ENCODE measurements around the gene PRLH. TPM values are rescaled to one million over a fixed set of nuclear protein-coding genes. Genes with fewer than 3 reads are reported as not detected.
A peak's percentile ranks its signal among the peaks of the same experiment; 100 is the strongest.

Gene PRLH
- total and polyA plus RNA-seq, 12 donors = not detected

DNA sequence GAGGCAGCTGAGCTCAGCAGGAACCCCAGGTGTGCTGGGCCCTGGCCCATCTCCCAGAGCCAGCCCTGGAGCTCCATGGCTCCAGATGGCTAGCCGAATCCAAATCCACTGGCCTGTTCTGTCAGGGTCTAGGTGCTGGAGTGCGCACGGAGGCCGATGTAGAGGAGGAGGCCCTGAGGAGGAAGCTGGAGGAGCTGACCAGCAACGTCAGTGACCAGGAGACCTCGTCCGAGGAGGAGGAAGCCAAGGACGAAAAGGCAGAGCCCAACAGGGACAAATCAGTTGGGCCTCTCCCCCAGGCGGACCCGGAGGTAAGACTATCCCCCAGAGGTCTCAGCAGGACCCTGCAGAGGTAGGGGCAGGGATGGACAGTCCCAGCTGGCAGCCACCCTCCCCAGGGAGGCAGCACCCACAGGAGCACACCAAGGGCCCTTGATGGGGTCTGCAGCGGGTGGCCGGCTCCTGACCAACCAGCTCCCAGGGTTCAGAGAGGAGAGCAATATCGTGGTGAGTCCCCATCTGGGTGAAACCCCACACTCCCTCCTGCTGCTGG is 26.1 kb upstream of the PRLH start:
- intact Hi-C loops (cut with DNase I) = no loop called here
- Histone ChIP-seq H3K36me3 (replicated peaks in 1 of 2) (no peaks in the 10 kb centered on the region), H3K27ac (no peak overlapping the region), H3K4me3 (no peak overlapping the region), H3K4me1 (replicated peaks in 1 of 2) (peaks cover 0 to 3% of the 10 kb centered on the region in 2 donors), H3K27me3 (no peaks in the 10 kb centered on the region), H3K9me3 (replicated peaks in 1 of 3) (no peaks in the 10 kb centered on the region)
- no peak for DNase-seq
- no peak for TF ChIP-seq POLR2A (IDR thresholded peaks at IDR 0.05)
- TF ChIP-seq, protein P1, sequence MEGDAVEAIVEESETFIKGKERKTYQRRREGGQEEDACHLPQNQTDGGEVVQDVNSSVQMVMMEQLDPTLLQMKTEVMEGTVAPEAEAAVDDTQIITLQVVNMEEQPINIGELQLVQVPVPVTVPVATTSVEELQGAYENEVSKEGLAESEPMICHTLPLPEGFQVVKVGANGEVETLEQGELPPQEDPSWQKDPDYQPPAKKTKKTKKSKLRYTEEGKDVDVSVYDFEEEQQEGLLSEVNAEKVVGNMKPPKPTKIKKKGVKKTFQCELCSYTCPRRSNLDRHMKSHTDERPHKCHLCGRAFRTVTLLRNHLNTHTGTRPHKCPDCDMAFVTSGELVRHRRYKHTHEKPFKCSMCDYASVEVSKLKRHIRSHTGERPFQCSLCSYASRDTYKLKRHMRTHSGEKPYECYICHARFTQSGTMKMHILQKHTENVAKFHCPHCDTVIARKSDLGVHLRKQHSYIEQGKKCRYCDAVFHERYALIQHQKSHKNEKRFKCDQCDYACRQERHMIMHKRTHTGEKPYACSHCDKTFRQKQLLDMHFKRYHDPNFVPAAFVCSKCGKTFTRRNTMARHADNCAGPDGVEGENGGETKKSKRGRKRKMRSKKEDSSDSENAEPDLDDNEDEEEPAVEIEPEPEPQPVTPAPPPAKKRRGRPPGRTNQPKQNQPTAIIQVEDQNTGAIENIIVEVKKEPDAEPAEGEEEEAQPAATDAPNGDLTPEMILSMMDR (IDR thresholded peaks at IDR 0.05) = no peak
- WGBS, 4 donors = 86 to 96% (median 89%) methylated on average over 4 to 13 of the region's 13 CpGs

DNA sequence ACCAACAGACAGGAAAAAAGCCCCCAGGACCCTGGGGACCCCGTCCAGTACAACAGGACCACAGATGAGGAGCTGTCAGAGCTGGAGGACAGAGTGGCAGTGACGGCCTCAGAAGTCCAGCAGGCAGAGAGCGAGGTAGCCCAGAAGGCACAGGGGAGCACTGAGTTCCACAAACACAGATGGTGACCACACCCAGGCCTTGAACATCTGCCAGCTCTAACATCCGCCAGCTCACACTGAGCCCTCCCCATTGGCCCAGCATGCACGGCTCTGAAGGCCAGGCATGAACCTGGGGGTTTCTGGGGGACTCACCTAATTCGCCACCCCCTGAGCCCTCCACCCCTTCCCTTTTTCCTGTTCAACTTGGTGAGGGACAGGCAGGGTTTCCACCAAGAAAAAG is 25.6 kb upstream of the PRLH start:
- H3K27me3 ChIP-seq = no peaks in the 10 kb centered on the region
- H3K4me3 ChIP-seq = no peak overlapping the region
- DNase-seq = peak in 6 of 7 donors; percentile 33 to 60 (median 44)
- WGBS, 4 donors = 34 to 59% (median 48%) methylated on average over 5 to 6 of the region's 6 CpGs
- intact Hi-C loops (cut with DNase I) = no loop called here
- no peak overlapping the region for H3K27ac ChIP-seq
- peaks cover 0 to 3% of the 10 kb centered on the region in 2 donors for H3K4me1 ChIP-seq (replicated peaks in 1 of 2)
- TF ChIP-seq, protein P1 (IDR thresholded peaks at IDR 0.05) = no peak
- TF ChIP-seq POLR2A (IDR thresholded peaks at IDR 0.05) = no peak
- no peaks in the 10 kb centered on the region for H3K9me3 ChIP-seq (replicated peaks in 1 of 3)
- no peaks in the 10 kb centered on the region for H3K36me3 ChIP-seq (replicated peaks in 1 of 2)

DNA sequence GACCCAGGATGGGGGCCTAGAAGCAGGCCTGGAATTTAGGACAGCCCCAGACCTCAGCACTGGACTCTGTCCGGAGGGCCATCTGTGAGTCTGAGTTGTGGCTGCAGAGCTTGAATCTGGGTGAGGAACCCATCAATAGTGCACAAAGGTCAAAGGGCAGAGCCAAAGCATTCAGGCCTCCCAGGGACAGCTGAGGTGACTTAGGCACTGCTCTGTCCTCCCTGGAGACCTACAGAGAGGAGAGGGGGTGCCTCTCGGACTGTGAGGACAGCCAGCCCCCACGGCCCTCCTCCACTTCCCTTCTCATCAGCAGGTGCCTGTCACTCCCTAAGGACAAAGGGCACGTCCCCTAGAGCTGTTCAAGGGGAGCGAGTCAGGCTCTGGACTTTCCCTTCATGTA is 25.1 kb upstream of the PRLH start:
- no peak for TF ChIP-seq POLR2A (IDR thresholded peaks at IDR 0.05)
- TF ChIP-seq, protein P1 (IDR thresholded peaks at IDR 0.05) = no peak

DNA sequence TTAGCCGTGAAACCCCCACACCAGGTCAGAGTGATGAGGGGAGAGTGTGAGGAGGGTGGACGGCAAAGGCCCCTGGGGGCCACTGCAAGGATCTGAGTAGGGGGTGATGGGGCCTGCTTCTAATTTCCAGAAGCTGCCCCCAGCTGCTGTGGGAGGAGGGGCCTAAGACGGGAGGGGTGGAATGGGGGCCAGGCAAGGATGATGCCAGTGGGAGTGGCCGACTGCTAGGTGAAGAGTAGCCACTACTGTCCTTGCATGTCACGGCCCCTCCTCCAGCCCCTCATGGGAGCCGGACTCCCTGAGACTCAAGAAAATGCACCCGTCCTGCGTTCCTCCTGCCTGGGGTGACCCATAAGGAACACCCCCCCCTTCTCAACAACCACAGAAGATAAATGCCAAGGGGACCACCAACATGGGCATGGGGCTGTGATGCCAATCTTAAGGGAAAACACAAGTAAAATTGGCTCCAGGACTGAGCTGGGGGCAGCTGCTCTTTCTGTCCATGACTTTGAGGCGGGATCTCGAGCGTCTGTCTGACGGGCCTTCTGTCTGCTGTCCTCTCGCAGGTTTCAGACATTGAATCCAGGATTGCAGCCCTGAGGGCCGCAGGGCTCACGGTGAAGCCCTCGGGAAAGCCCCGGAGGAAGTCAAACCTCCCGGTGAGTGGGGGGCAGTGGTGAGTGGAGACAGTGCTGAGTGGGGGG is 24.2 kb upstream of the PRLH start:
- no peak for DNase-seq
- Histone ChIP-seq H3K27me3 (no peaks in the 10 kb centered on the region), H3K4me1 (replicated peaks in 1 of 2) (peaks cover 0 to 3% of the 10 kb centered on the region in 2 donors), H3K4me3 (no peak overlapping the region), H3K9me3 (replicated peaks in 1 of 3) (no peaks in the 10 kb centered on the region), H3K27ac (no peak overlapping the region), H3K36me3 (replicated peaks in 1 of 2) (no peaks in the 10 kb centered on the region)
- intact Hi-C loops (cut with DNase I) = no loop called here
- WGBS, 4 donors = 92 to 95% (median 95%) methylated on average over 14 to 18 of the region's 18 CpGs
- no peak for TF ChIP-seq POLR2A (IDR thresholded peaks at IDR 0.05)
- TF ChIP-seq, protein P1 (IDR thresholded peaks at IDR 0.05) = no peak

More for the DNA sequence above, 25.1 kb upstream of the PRLH start:
- H3K36me3 ChIP-seq (replicated peaks in 1 of 2) = no peaks in the 10 kb centered on the region
- no peaks in the 10 kb centered on the region for H3K27me3 ChIP-seq
- intact Hi-C loops (cut with DNase I) = no loop called here
- no peak overlapping the region for H3K4me3 ChIP-seq
- no peaks in the 10 kb centered on the region for H3K9me3 ChIP-seq (replicated peaks in 1 of 3)
- peaks cover 0 to 3% of the 10 kb centered on the region in 2 donors for H3K4me1 ChIP-seq (replicated peaks in 1 of 2)
- 83 to 93% (median 91%) methylated on average over 3 to 5 of the region's 5 CpGs for WGBS, 4 donors
- H3K27ac ChIP-seq = no peak overlapping the region
- DNase-seq = no peak
